Caco-2 (cell line): Measurements from ENCODE around the gene ERC2. TPM values are rescaled to one million over a fixed set of nuclear protein-coding genes. Genes with fewer than 3 reads are reported as not detected.

Experiments
- BruUV-seq: library from RNA; stranded (reverse); fragments of 400-500 nt; replicated peaks from 2 replicates; lab custom pipeline; 2021; lab: Mats Ljungman, UMichigan
- CTCF ChIA-PET: fragments of 300-600 bp; sonication (Branson Sonifier 250); formaldehyde crosslinking; loops from one replicate; lab custom pipeline; 2022; ENCODE audit warnings: antibody characterized with exemption; lab: Charles Lee
- POLR2A ChIA-PET: fragments of 300-600 bp; sonication (Branson Sonifier 250); formaldehyde crosslinking; loops from one replicate; lab custom pipeline; 2022; ENCODE audit warnings: antibody characterized with exemption; lab: Charles Lee
- DNase-seq, 2 experiments: peaks; one replicate each; pipeline versions ENCODE4 v3.0.0 to v3.0.0-alpha.2; 2020 to 2022
- H3K27me3 ChIP-seq: replicated peaks from 2 replicates; pipeline ENCODE4 v1.6.0; 2011; ENCODE audit warnings: low read length; ENCODE audit not compliant: control insufficient read depth, insufficient read depth
- H3K36me3 ChIP-seq: 2 replicates; pipeline ENCODE4 v1.5.1; 2011; ENCODE audit warnings: low read length; ENCODE audit not compliant: control insufficient read depth, insufficient read depth
- H3K4me1 ChIP-seq: fragments of 250-450 bp; sonication (Bioruptor Pico); 2 replicates; pipeline ENCODE4 v1.5.1; 2020; ENCODE audit warnings: mild to moderate bottlenecking
- H3K4me3 ChIP-seq: 2 replicates; pipeline ENCODE4 v1.5.1; 2011; ENCODE audit warnings: low read depth, mild to moderate bottlenecking, control low read depth, low read length
- H3K9me3 ChIP-seq: fragments of 250-450 bp; sonication (Bioruptor Pico); 2 replicates; pipeline ENCODE4 v1.5.1; 2020; ENCODE audit warnings: mild to moderate bottlenecking, moderate library complexity
- H3K27ac Mint-ChIP-seq: one replicate; pipeline ENCODE4 v1.8.0; 2022; ENCODE audit warnings: mixed read lengths; ENCODE audit not compliant: unreplicated experiment
- H3K27me3 Mint-ChIP-seq: one replicate; pipeline ENCODE4 v1.8.0; 2022; ENCODE audit warnings: mixed read lengths; ENCODE audit not compliant: insufficient read depth, unreplicated experiment
- H3K36me3 Mint-ChIP-seq: one replicate; pipeline ENCODE4 v1.8.0; 2022; ENCODE audit warnings: mild to moderate bottlenecking, mixed read lengths; ENCODE audit not compliant: insufficient read depth, unreplicated experiment
- H3K4me1 Mint-ChIP-seq: one replicate; pipeline ENCODE4 v1.8.0; 2022; ENCODE audit warnings: low read depth, mixed read lengths; ENCODE audit not compliant: unreplicated experiment
- H3K4me3 Mint-ChIP-seq: one replicate; pipeline ENCODE4 v1.8.0; 2022; ENCODE audit warnings: mild to moderate bottlenecking, moderate library complexity, mixed read lengths; ENCODE audit not compliant: unreplicated experiment
- H3K9me3 Mint-ChIP-seq: one replicate; pipeline ENCODE4 v1.8.0; 2022; ENCODE audit warnings: mixed read lengths; ENCODE audit not compliant: unreplicated experiment
- CTCF ChIP-seq, 2 experiments: fragments of 200-600 bp in 1 of 2; IDR thresholded peaks; 1 replicate in 1 of 2; 2 replicates in 1 of 2; pipeline versions ENCODE4 v1.5.1 to v1.8.0; 2011 to 2022; ENCODE audit warnings: antibody characterized with exemption in 1 of 2, control low read depth in 1 of 2, inconsistent platforms in 1 of 2, low read depth in 1 of 2, low read length in 1 of 2, mild to moderate bottlenecking in 1 of 2, moderate library complexity in 1 of 2; ENCODE audit not compliant: insufficient read depth in 1 of 2, severe bottlenecking in 1 of 2, unreplicated experiment in 1 of 2
- intact Hi-C: fragments of 100-400 bp; cut with micrococcal nuclease; formaldehyde crosslinking; loops from one replicate; pipeline ENCODE4 v1.10.0; 2022; ENCODE audit not compliant: unreplicated experiment
- total RNA-seq: library from RNA; stranded (reverse); gene quantifications from 2 replicates; pipeline ENCODE4 v1.2.3, GENCODE V29; 2022

The ERC2 gene
- total RNA-seq, 1 experiment from 2014 or later: 0.54 TPM

- Mint-ChIP-seq H3K27ac (peak overlapping the region; percentile 26), H3K4me3 (no peak overlapping the region), H3K4me1 (peaks cover 23% of the 10 kb centered on the region), H3K27me3 (no peaks in the 10 kb centered on the region), H3K36me3 (no peaks in the 10 kb centered on the region), H3K9me3 (peaks cover 10% of the 10 kb centered on the region)
- ChIA-PET POLR2A (interaction anchor here (0.7 kb wide), 1 partner anchor 54 kb away, joined by 3 read pairs; no protein-coding TSS in a partner anchor), CTCF (no interaction called here)
- H3K4me1 ChIP-seq: peaks cover 26% of the 10 kb centered on the region
- H3K36me3 ChIP-seq: no peaks in the 10 kb centered on the region; the same call in 1 of the 2 replicates
- peak; percentile 57 to 66 for DNase-seq
- intact Hi-C loops: loop anchor here (2.0 kb wide), 3 partner anchors 41 to 93 kb away; partner anchors contain the start of gene WNT5A
- TF ChIP-seq CTCF (IDR thresholded peaks at IDR 0.05; ENCODE audit: insufficient read depth in 1 of 2, low read depth in 1 of 2, low read length in 1 of 2, severe bottlenecking in 1 of 2, unreplicated experiment in 1 of 2): no peak
- no peaks in the 10 kb centered on the region for H3K9me3 ChIP-seq
- no TSS peak for BruUV-seq
- H3K27me3 ChIP-seq: no peaks in the 10 kb centered on the region
- no peak overlapping the region for H3K4me3 ChIP-seq
Measured at GRCh38 chr3:55527361-55527760, 940.9 kb downstream of the ERC2 start.

- ChIA-PET POLR2A (no interaction called here), CTCF (no interaction called here)
- Histone ChIP-seq H3K9me3 (no peaks in the 10 kb centered on the region), H3K4me1 (peaks cover 26% of the 10 kb centered on the region), H3K27me3 (no peaks in the 10 kb centered on the region), H3K4me3 (no peak overlapping the region), H3K36me3 (no peaks in the 10 kb centered on the region; the same call in 1 of the 2 replicates)
- Mint-ChIP-seq H3K36me3 (no peaks in the 10 kb centered on the region), H3K27me3 (no peaks in the 10 kb centered on the region), H3K4me3 (no peak overlapping the region), H3K9me3 (peaks cover 10% of the 10 kb centered on the region), H3K27ac (no peak overlapping the region), H3K4me1 (peaks cover 23% of the 10 kb centered on the region)
- DNase-seq: peak; percentile 73 to 78
- no TSS peak for BruUV-seq
- intact Hi-C loops: loop anchor here (2.0 kb wide), 3 partner anchors 40 to 94 kb away; partner anchors contain the start of gene WNT5A
- no peak for TF ChIP-seq CTCF (IDR thresholded peaks at IDR 0.05; ENCODE audit: insufficient read depth in 1 of 2, low read depth in 1 of 2, low read length in 1 of 2, severe bottlenecking in 1 of 2, unreplicated experiment in 1 of 2)
Measured at GRCh38 chr3:55526332-55527030, 941.8 kb downstream of the ERC2 start.

- Mint-ChIP-seq H3K36me3 (no peaks in the 10 kb centered on the region), H3K9me3 (peaks cover 10% of the 10 kb centered on the region), H3K27ac (peak overlapping the region; percentile 69), H3K4me3 (no peak overlapping the region), H3K27me3 (no peaks in the 10 kb centered on the region), H3K4me1 (peaks cover 23% of the 10 kb centered on the region)
- Histone ChIP-seq H3K9me3 (no peaks in the 10 kb centered on the region), H3K27me3 (no peaks in the 10 kb centered on the region), H3K4me1 (peaks cover 29% of the 10 kb centered on the region), H3K4me3 (no peak overlapping the region), H3K36me3 (no peaks in the 10 kb centered on the region; the same call in 1 of the 2 replicates)
- ChIA-PET POLR2A (no interaction called here), CTCF (no interaction called here)
- no TSS peak for BruUV-seq
- no peak for DNase-seq
- no peak for TF ChIP-seq CTCF (IDR thresholded peaks at IDR 0.05; ENCODE audit: insufficient read depth in 1 of 2, low read depth in 1 of 2, low read length in 1 of 2, severe bottlenecking in 1 of 2, unreplicated experiment in 1 of 2)
- intact Hi-C loops: no loop called here
Measured at GRCh38 chr3:55525436-55525835, 942.8 kb downstream of the ERC2 start.
